SK-N-SH treated with all-trans-retinoic acid at 6 μM for 48 hours (cell line): ENCODE results near the gene CEP170.

Experiments used
- ARNTL ChIP-seq: fragments of 450-650 bp; formaldehyde crosslinking; IDR thresholded peaks from 2 replicates; pipeline ENCODE4 v1.5.0; 2020; ENCODE audit warnings: low read depth, mild to moderate bottlenecking, moderate library complexity, borderline replicate concordance
- GLIS3 ChIP-seq: fragments of 250-450 bp; sonication (Bioruptor Pico); IDR thresholded peaks from 2 replicates; pipeline ENCODE4 v1.5.0; 2020; ENCODE audit warnings: mild to moderate bottlenecking, moderate library complexity
- ISL1 ChIP-seq: fragments of 250-450 bp; sonication (Bioruptor Pico); IDR thresholded peaks from 2 replicates; pipeline ENCODE4 v2.1.2; 2022; ENCODE audit warnings: mild to moderate bottlenecking, moderate library complexity
- OSR1 ChIP-seq: fragments of 250-450 bp; sonication (Bioruptor Pico); IDR thresholded peaks from 2 replicates; pipeline ENCODE4 v1.8.0; 2022; ENCODE audit warnings: moderate library complexity, mild to moderate bottlenecking, inconsistent platforms
- TCF4 ChIP-seq: fragments of 250-450 bp; sonication (Bioruptor Pico); IDR thresholded peaks from 2 replicates; pipeline ENCODE4 v1.8.0; 2021; ENCODE audit warnings: mild to moderate bottlenecking, moderate library complexity, borderline replicate concordance
- ZFP30 ChIP-seq: fragments of 450-650 bp; formaldehyde crosslinking; IDR thresholded peaks from 2 replicates; pipeline ENCODE4 v1.5.0; 2022; ENCODE audit warnings: mild to moderate bottlenecking, moderate library complexity
- ZNF565 ChIP-seq: fragments of 450-650 bp; formaldehyde crosslinking; conservative IDR thresholded peaks from 2 replicates; pipeline ENCODE4 v1.5.0; 2020; ENCODE audit warnings: low read depth, mild to moderate bottlenecking, moderate library complexity
- TF ChIP-seq, protein P1 (sequence below): fragments of 250-450 bp; sonication (Bioruptor Pico); IDR thresholded peaks from 2 replicates; pipeline ENCODE4 v1.5.0; 2020; ENCODE audit warnings: mild to moderate bottlenecking, moderate library complexity
- TF ChIP-seq, protein P2 (sequence below): fragments of 250-450 bp; sonication (Bioruptor Pico); IDR thresholded peaks from 2 replicates; pipeline ENCODE4 v1.8.0; 2020; ENCODE audit warnings: mild to moderate bottlenecking, moderate library complexity, borderline replicate concordance
- TF ChIP-seq, protein P3 (sequence below): fragments of 250-450 bp; sonication (Bioruptor Pico); IDR thresholded peaks from 2 replicates; pipeline ENCODE4 v1.5.1; 2020; ENCODE audit warnings: low read depth, mild to moderate bottlenecking, moderate library complexity
- TF ChIP-seq, protein P4 (sequence below): fragments of 250-450 bp; sonication (Bioruptor Pico); IDR thresholded peaks from 2 replicates; pipeline ENCODE4 v1.8.0; 2021; ENCODE audit warnings: low read depth, mild to moderate bottlenecking, moderate library complexity, borderline replicate concordance

DNA sequence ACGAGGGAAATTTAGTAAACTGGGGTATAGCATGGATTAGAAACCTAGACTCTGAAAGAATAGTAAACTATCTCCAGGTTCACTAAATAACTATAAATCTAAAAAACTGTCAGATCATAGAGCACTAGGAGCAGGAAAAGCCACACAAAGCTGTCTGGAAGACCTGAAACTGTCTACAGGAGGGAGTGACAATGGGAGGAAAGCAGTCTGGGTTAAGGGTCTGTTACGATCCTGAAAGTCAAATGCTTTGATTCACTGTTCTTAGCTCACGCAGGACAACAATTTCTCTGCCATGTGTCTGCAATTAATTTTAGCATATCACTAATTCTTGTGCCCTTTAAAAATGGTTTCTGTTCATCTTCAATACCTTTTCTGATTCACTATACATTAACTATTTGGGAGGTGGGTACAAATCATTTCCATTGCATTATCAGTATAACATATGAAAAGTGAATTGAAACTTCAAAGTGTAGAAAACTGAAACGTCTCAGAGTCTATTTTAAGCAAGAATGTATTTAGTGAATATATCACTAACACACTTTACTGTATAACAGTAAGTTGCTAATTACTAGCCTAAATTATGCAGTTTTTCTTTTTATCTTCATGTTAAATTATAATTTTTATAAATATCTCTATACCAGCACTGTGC is 18.4 kb downstream of the CEP170 start:
- TF ChIP-seq ZNF565 (CRISPR knock-in tag), result no peak
- TF ChIP-seq, protein P1, sequence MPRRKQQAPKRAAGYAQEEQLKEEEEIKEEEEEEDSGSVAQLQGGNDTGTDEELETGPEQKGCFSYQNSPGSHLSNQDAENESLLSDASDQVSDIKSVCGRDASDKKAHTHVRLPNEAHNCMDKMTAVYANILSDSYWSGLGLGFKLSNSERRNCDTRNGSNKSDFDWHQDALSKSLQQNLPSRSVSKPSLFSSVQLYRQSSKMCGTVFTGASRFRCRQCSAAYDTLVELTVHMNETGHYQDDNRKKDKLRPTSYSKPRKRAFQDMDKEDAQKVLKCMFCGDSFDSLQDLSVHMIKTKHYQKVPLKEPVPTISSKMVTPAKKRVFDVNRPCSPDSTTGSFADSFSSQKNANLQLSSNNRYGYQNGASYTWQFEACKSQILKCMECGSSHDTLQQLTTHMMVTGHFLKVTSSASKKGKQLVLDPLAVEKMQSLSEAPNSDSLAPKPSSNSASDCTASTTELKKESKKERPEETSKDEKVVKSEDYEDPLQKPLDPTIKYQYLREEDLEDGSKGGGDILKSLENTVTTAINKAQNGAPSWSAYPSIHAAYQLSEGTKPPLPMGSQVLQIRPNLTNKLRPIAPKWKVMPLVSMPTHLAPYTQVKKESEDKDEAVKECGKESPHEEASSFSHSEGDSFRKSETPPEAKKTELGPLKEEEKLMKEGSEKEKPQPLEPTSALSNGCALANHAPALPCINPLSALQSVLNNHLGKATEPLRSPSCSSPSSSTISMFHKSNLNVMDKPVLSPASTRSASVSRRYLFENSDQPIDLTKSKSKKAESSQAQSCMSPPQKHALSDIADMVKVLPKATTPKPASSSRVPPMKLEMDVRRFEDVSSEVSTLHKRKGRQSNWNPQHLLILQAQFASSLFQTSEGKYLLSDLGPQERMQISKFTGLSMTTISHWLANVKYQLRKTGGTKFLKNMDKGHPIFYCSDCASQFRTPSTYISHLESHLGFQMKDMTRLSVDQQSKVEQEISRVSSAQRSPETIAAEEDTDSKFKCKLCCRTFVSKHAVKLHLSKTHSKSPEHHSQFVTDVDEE (CRISPR knock-in tag), result no peak
- no peak for TF ChIP-seq ZFP30 (CRISPR knock-in tag)
- TF ChIP-seq ISL1 (CRISPR knock-in tag), result no peak
- no peak for TF ChIP-seq TCF4 (CRISPR knock-in tag)
- TF ChIP-seq, protein P2, sequence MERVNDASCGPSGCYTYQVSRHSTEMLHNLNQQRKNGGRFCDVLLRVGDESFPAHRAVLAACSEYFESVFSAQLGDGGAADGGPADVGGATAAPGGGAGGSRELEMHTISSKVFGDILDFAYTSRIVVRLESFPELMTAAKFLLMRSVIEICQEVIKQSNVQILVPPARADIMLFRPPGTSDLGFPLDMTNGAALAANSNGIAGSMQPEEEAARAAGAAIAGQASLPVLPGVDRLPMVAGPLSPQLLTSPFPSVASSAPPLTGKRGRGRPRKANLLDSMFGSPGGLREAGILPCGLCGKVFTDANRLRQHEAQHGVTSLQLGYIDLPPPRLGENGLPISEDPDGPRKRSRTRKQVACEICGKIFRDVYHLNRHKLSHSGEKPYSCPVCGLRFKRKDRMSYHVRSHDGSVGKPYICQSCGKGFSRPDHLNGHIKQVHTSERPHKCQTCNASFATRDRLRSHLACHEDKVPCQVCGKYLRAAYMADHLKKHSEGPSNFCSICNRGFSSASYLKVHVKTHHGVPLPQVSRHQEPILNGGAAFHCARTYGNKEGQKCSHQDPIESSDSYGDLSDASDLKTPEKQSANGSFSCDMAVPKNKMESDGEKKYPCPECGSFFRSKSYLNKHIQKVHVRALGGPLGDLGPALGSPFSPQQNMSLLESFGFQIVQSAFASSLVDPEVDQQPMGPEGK (CRISPR knock-in tag), result no peak
- TF ChIP-seq OSR1 (CRISPR knock-in tag), result no peak
- no peak for TF ChIP-seq GLIS3 (CRISPR knock-in tag)
- TF ChIP-seq, protein P3, sequence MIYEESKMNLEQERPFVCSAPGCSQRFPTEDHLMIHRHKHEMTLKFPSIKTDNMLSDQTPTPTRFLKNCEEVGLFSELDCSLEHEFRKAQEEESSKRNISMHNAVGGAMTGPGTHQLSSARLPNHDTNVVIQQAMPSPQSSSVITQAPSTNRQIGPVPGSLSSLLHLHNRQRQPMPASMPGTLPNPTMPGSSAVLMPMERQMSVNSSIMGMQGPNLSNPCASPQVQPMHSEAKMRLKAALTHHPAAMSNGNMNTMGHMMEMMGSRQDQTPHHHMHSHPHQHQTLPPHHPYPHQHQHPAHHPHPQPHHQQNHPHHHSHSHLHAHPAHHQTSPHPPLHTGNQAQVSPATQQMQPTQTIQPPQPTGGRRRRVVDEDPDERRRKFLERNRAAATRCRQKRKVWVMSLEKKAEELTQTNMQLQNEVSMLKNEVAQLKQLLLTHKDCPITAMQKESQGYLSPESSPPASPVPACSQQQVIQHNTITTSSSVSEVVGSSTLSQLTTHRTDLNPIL (CRISPR knock-in tag), result no peak
- TF ChIP-seq, protein P4, sequence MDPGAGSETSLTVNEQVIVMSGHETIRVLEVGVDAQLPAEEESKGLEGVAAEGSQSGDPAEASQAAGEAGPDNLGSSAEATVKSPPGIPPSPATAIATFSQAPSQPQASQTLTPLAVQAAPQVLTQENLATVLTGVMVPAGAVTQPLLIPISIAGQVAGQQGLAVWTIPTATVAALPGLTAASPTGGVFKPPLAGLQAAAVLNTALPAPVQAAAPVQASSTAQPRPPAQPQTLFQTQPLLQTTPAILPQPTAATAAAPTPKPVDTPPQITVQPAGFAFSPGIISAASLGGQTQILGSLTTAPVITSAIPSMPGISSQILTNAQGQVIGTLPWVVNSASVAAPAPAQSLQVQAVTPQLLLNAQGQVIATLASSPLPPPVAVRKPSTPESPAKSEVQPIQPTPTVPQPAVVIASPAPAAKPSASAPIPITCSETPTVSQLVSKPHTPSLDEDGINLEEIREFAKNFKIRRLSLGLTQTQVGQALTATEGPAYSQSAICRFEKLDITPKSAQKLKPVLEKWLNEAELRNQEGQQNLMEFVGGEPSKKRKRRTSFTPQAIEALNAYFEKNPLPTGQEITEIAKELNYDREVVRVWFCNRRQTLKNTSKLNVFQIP, result no peak
- TF ChIP-seq ARNTL (CRISPR knock-in tag), result no peak
